Muscle layer of duodenum (tissue), 2 donors: ENCODE results near the gene COX14.

ENCODE experiments used
- H3K27ac ChIP-seq: one replicate; pipeline ENCODE4 v1.7.0; 2013; ENCODE audit warnings: mild to moderate bottlenecking, low read length
- H3K27me3 ChIP-seq: one replicate; pipeline ENCODE4 v1.7.0; 2013; ENCODE audit warnings: low read depth, mild to moderate bottlenecking, control low read depth, low read length
- H3K36me3 ChIP-seq, 2 donors: one replicate each; pipeline ENCODE4 v1.7.0; 2013; ENCODE audit warnings: low read length in 2 of 2, control low read depth in 1 of 2, mild to moderate bottlenecking in 1 of 2; ENCODE audit not compliant: insufficient read depth in 2 of 2, control insufficient read depth in 1 of 2
- H3K4me1 ChIP-seq, 2 donors: one replicate each; pipeline ENCODE4 v1.7.0; 2013; ENCODE audit warnings: low read length in 2 of 2, mild to moderate bottlenecking in 2 of 2, control low read depth in 1 of 2, moderate library complexity in 1 of 2; ENCODE audit not compliant: insufficient read depth in 2 of 2, control insufficient read depth in 1 of 2
- H3K4me3 ChIP-seq, 2 donors: one replicate each; pipeline ENCODE4 v1.7.0; 2013; ENCODE audit warnings: low read length in 2 of 2, low read depth in 1 of 2, mild to moderate bottlenecking in 1 of 2
- H3K9me3 ChIP-seq, 2 donors: one replicate each; pipeline ENCODE4 v1.7.0; 2013; ENCODE audit warnings: low read length in 2 of 2, control low read depth in 1 of 2, mild to moderate bottlenecking in 1 of 2; ENCODE audit not compliant: control insufficient read depth in 1 of 2
- donor health status: healthy.

The COX14 gene

DNA sequence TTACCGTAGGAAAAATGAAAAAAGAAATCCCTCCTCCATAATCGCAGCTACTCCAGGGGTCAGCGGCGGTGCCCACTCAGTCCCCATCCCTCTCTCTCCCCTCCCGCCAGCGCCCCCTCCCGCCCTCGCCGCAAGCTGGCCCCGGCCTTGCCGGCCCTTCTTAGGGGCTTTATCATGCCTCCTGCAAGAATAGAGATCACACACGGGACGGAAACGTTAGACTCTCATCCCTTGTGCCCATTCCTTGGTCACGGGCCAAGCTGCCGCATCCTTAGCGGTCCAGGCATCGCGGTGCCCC is 692 bp upstream of the COX14 start:
- Histone ChIP-seq H3K4me1 (peaks cover 18 to 24% of the 10 kb centered on the region in 2 donors), H3K4me3 (peak overlapping the region in 1 of 2 donors; percentile 46), H3K27ac (peak overlapping the region; percentile 86), H3K27me3 (no peaks in the 10 kb centered on the region), H3K36me3 (peaks cover 3 to 4% of the 10 kb centered on the region in 2 donors), H3K9me3 (no peaks in the 10 kb centered on the region)

DNA sequence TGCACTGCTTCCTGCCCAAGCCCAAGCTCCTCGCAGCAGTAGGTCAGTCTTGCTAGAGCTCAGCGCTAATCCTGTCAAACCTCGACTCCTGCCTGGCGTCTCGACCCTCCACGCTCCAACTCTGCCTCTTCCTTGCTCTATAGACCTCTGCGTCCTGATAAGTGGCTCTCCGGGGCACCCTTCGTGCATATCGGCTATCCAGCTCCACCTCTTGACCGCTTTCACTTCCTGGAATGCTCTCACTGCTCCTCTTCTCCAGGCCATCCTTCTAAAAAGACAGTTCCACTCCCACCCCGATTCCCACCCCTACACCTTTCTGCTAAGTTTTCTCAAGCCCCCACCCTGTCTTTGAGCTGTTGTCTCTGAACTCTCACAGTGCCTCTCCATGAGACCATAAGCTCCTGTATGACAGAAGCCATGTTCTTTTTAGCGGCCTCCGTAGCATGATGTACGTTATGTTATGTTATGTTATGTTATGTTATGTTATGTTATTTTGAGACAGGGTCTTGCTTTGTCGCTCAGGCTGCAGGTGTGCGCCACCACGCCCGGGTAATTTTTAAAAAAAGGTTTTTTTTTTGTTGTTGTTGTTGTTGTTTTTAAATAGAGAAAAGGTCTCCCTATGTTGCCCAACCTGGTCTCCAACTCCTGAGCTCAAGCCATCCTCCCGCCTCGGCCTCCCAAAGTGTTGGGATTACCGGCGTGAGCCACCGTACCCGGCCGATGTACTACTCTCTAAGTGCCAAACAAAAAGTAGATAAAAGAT is 601 bp downstream of the COX14 start:
- Histone ChIP-seq H3K27ac (peak overlapping the region; percentile 98), H3K27me3 (no peaks in the 10 kb centered on the region), H3K4me1 (peaks cover 18 to 33% of the 10 kb centered on the region in 2 donors), H3K36me3 (peaks cover 3 to 4% of the 10 kb centered on the region in 2 donors), H3K4me3 (peak overlapping the region; percentile 92 to 96), H3K9me3 (no peaks in the 10 kb centered on the region)

DNA sequence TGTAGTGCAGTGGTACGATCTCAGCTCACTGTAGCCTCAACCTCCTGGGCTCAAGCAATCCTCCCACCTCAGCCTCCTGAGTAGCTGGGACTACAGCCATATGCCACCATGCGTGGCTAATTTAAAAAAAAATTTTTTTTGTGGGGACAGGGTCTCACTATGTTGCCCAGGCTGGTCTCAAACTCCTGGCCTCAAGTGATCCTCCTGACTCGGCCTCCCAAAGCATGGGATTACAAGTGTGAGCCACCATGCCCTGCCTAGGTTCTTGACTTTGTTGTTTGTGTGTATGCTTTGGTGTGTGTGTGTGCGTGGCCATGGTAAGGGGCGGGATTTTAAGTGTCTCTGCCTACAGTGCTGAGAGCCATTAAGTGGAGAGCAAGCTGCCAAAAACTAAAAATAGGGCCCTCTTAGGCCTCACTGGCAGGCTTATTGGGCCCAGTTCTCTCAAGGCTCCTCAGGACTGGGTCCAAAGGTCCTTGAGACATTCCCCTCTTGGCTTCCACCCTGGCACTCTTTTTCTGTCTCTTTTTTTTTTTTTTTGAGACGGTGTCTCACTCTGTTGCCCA is 5.1 kb downstream of the COX14 start:
- peaks cover 0 to 21% of the 10 kb centered on the region in 2 donors for H3K4me1 ChIP-seq
- peaks cover 14 to 31% of the 10 kb centered on the region in 2 donors for H3K36me3 ChIP-seq
- H3K27ac ChIP-seq = no peak overlapping the region

DNA sequence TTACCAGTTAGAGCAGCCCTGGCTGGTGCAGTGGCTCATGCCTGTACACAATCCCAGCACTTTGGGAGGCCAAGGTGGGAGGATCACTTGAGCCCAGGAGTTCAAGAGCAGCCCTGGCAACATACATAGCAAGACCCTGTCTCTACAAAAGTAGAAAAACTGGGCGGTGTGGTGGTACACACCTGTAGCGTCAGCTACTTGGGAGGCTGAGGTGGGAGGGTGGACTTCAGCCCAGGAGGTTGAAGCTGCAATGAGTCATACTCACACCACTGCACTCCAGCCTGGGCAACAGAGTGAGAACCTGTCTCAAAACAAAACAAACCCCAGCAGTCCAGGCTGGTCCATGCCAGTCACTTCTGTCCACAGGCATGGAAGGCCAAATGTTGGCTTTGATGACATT is 7.4 kb downstream of the COX14 start:
- H3K4me3 ChIP-seq = no peak overlapping the region
- no peaks in the 10 kb centered on the region for H3K9me3 ChIP-seq
- peaks cover 0 to 10% of the 10 kb centered on the region in 2 donors for H3K4me1 ChIP-seq
- H3K36me3 ChIP-seq = peaks cover 31% of the 10 kb centered on the region in 2 donors
- H3K27ac ChIP-seq = no peak overlapping the region
- H3K27me3 ChIP-seq = no peaks in the 10 kb centered on the region

More for the DNA sequence above, 5.1 kb downstream of the COX14 start:
- no peak overlapping the region for H3K4me3 ChIP-seq
- no peaks in the 10 kb centered on the region for H3K9me3 ChIP-seq
- no peaks in the 10 kb centered on the region for H3K27me3 ChIP-seq

DNA sequence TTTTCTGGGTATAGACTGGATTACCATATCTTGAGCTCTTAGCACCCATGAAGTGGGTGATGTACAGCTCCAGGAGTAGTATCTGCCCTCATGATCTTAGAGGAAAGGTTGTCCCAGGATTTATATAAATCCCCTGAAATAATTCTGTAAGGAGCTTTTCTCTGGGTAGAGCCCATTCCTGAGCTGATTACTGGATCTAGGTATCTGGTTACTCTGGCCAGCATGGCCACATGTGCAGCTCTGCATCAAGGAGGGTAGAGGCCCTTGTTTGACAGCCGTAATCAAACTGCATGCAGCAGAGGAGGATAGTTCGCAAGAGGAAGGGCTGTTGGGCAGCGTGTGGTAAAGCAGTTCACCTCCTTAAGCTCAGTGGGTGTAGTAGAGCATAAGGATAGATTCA is 8.5 kb downstream of the COX14 start:
- Histone ChIP-seq H3K9me3 (no peaks in the 10 kb centered on the region), H3K27ac (no peak overlapping the region), H3K4me1 (peaks cover 0 to 10% of the 10 kb centered on the region in 2 donors), H3K27me3 (no peaks in the 10 kb centered on the region), H3K4me3 (no peak overlapping the region), H3K36me3 (peaks cover 31% of the 10 kb centered on the region in 2 donors)

DNA sequence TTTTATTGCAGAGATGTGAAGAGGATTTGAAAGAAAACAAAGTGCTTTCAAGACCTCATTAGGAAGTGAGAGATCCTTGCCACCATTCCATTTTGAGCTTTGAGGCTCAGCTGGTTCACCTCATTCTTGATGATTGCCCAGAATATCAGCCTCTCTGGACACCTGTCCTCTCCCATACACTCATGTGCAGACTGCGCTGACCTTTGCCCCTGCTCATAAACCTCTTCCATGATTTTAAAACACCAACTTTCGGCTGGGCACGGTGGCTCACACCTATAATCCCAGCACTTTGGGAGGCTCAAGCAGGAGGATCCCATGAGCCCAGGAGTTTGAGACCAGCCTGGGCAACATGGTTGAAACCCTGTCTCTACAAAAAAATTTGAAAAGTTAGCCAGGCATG is 8.9 kb downstream of the COX14 start:
- Histone ChIP-seq H3K36me3 (peaks cover 27 to 31% of the 10 kb centered on the region in 2 donors), H3K9me3 (no peaks in the 10 kb centered on the region), H3K27me3 (no peaks in the 10 kb centered on the region), H3K4me3 (no peak overlapping the region), H3K27ac (no peak overlapping the region), H3K4me1 (peaks cover 0 to 10% of the 10 kb centered on the region in 2 donors)

DNA sequence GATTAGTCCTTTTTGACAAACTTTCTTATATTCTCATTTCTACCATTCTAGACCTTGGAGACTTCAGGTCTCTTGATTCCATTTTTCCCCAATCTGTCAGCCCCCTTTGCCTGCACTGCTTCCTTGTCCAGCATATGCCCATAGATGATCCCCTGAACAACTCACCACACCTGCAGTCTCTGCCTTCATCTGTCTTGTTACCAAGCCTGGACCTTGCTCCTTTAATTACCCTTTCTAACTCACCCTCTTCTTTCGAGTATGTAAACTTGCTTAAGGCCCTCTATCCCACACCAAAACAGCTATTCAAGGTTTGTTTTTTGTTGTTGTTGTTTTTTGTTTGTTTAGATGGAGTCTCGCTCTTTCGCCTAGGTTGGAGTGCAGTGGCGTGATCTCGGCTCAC is 9.6 kb downstream of the COX14 start:
- Histone ChIP-seq H3K27me3 (no peaks in the 10 kb centered on the region), H3K4me1 (peaks cover 0 to 10% of the 10 kb centered on the region in 2 donors), H3K4me3 (no peak overlapping the region), H3K9me3 (no peaks in the 10 kb centered on the region), H3K27ac (no peak overlapping the region), H3K36me3 (peaks cover 27 to 31% of the 10 kb centered on the region in 2 donors)

DNA sequence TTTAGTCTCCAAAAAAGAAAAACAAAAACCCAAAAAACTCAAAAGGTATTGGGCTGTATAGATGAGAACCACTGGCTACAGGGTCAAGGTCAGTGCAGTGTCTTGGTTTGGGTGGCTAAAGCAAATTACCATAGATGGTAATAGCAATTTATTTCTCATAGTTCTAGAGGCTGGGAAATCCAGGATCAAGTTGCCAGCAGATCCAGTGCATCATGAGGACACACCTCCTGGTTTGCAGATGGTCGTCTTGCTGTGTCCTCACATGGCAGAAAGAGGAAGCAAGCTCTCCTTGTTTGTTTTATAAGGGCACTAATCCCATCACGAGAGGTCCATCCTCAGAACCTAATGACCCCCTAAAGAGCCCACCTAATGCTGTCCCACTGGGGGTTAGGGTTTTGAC is 11.2 kb downstream of the COX14 start:
- no peak overlapping the region for H3K27ac ChIP-seq
- no peak overlapping the region for H3K4me3 ChIP-seq
- no peaks in the 10 kb centered on the region for H3K27me3 ChIP-seq
- no peaks in the 10 kb centered on the region for H3K4me1 ChIP-seq
- peaks cover 38 to 42% of the 10 kb centered on the region in 2 donors for H3K36me3 ChIP-seq
- no peaks in the 10 kb centered on the region for H3K9me3 ChIP-seq

DNA sequence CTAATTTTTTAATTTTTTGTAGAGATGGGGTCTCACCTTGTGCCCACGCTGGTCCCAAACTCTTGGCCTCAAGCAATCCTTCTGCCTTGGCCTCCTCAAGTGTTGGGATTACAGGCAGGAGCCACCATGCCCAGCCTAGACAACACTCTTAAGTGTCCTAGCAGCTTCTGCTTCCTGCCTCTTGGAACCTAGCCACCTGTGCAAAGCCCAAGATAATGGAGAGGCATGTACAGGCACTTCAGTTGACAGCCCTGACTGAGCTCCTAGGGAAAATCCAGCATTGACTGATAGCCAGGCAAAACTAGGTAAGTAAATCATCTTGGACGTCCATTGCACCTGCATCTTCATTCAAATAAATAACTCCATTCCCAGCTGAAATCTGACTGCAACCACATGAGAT is 15.5 kb downstream of the COX14 start:
- Histone ChIP-seq H3K27me3 (no peaks in the 10 kb centered on the region), H3K9me3 (no peaks in the 10 kb centered on the region), H3K4me1 (no peaks in the 10 kb centered on the region), H3K27ac (no peak overlapping the region), H3K4me3 (no peak overlapping the region), H3K36me3 (peaks cover 35 to 47% of the 10 kb centered on the region in 2 donors)

DNA sequence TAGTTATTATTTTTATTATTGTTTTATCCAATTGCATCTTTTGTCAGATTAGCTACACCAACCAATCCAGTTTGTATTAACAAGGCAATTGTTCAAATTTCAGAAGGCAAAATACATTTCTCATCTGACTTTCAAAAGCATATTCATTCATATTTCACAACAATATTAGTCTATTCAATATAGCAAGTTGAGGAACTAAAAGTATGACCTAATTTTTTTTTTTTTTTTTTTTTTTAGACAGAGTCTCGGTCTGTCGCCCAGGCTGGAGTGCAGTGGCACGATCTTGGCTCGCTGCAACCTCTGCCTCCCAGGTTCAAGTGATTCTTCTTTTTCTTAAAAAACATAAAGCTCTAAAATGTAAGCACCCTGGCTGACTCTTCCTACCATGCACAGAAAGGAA is 17.3 kb downstream of the COX14 start:
- Histone ChIP-seq H3K4me1 (peaks cover 0 to 2% of the 10 kb centered on the region in 2 donors), H3K27me3 (no peaks in the 10 kb centered on the region), H3K36me3 (peaks cover 36 to 45% of the 10 kb centered on the region in 2 donors), H3K27ac (no peak overlapping the region), H3K9me3 (no peaks in the 10 kb centered on the region), H3K4me3 (no peak overlapping the region)

DNA sequence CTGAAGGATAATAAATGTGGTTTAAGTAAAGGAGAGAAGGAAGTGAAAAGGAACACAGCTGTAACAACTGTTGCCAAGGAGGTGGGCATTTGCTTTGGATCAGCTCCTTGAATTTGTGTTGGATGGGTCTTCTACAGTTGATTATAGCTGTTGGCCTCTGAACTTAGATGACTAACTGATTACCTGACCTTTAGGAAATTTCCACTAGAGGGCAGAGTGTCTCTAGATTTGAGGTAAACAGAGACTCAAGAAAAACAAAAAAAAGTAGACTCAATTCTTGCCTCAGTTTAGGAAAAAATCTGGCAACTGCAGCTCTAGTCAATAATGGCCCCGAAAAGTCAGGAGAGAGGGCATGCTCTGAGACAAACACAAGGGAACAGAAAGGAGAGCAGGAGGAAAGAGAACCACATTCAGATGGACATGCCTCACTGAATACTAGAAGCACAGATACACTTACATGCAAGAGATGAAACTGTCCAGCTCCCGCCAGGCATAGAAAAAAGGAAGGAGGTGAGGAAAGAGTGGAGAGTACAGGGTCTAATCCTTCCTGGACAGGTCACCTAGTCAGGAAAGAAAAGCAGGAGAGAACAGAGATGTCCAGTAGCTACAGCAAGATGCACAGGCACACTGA is 20.6 kb downstream of the COX14 start:
- Histone ChIP-seq H3K9me3 (no peaks in the 10 kb centered on the region), H3K27me3 (no peaks in the 10 kb centered on the region), H3K4me3 (no peak overlapping the region), H3K27ac (no peak overlapping the region), H3K36me3 (peaks cover 42 to 53% of the 10 kb centered on the region in 2 donors), H3K4me1 (peaks cover 0 to 15% of the 10 kb centered on the region in 2 donors)
